AG04449 (cell line): ENCODE data around the gene OSBP2.

Experiments used
- CTCF ChIA-PET: fragments of 350-600 bp; formaldehyde crosslinking; extraction: SDS; loops from one replicate; lab custom pipeline; 2021; ENCODE audit warnings: antibody characterized with exemption; lab: Yijun Ruan, JAX
- POLR2A ChIA-PET: fragments of 400-600, 350-600 bp; formaldehyde crosslinking; extraction: SDS; loops from one replicate; lab custom pipeline; 2020; ENCODE audit warnings: antibody characterized with exemption, inconsistent platforms; lab: Yijun Ruan, JAX
- DNase-seq: peaks from one replicate; pipeline ENCODE4 v3.0.0-alpha.2; 2010; ENCODE audit warnings: low read depth, low spot score
- H3K4me3 ChIP-seq: 2 replicates; pipeline ENCODE4 v1.5.1; 2011; ENCODE audit warnings: low read depth, mild to moderate bottlenecking, control low read depth, low read length
- TF ChIP-seq, protein P1 (sequence below): IDR thresholded peaks from one replicate; pipeline ENCODE4 v1.5.1; 2011; ENCODE audit warnings: mild to moderate bottlenecking, moderate library complexity, low read length, control low read depth, inconsistent platforms; ENCODE audit not compliant: insufficient read depth; ENCODE audit errors: missing control alignments

OSBP2 gene, protein sequence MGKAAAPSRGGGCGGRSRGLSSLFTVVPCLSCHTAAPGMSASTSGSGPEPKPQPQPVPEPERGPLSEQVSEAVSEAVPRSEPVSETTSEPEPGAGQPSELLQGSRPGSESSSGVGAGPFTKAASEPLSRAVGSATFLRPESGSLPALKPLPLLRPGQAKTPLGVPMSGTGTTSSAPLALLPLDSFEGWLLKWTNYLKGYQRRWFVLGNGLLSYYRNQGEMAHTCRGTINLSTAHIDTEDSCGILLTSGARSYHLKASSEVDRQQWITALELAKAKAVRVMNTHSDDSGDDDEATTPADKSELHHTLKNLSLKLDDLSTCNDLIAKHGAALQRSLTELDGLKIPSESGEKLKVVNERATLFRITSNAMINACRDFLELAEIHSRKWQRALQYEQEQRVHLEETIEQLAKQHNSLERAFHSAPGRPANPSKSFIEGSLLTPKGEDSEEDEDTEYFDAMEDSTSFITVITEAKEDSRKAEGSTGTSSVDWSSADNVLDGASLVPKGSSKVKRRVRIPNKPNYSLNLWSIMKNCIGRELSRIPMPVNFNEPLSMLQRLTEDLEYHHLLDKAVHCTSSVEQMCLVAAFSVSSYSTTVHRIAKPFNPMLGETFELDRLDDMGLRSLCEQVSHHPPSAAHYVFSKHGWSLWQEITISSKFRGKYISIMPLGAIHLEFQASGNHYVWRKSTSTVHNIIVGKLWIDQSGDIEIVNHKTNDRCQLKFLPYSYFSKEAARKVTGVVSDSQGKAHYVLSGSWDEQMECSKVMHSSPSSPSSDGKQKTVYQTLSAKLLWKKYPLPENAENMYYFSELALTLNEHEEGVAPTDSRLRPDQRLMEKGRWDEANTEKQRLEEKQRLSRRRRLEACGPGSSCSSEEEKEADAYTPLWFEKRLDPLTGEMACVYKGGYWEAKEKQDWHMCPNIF

DNA sequence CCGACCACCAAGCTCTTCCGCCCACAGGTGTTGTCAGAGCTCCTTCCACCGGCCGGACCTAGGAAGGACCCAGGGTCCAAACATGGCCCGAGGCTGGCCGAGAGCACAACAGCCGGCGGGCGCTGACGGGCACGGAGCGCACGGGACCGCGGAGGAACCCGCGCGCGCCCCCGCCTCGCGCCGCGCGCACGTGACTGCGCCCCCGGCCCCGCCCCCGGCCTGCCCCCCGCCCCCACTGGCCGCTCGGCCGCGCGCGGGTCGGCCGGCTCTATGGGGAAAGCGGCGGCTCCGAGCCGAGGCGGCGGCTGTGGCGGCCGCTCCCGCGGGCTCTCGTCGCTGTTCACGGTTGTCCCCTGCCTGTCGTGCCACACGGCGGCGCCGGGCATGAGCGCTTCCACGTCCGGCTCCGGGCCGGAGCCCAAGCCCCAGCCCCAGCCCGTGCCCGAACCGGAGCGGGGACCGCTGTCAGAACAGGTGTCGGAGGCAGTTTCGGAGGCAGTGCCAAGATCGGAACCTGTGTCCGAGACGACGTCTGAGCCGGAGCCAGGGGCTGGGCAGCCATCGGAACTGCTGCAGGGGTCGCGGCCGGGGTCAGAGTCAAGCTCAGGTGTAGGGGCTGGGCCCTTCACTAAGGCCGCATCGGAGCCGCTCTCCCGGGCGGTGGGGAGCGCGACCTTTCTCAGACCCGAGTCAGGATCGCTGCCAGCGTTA is at the start of gene OSBP2:
Gene OSBP2 (plus strand): TSS at position 235 of the 711 bp plus-strand sequence. CDS start 36 bp downstream, at position 271.
- CTCF ChIA-PET = interaction anchor here (1.0 to 1.4 kb wide), 2 partner anchors 60 to 61 kb away, joined by 4 to 5 read pairs; no protein-coding TSS in a partner anchor
- no peak for DNase-seq
- POLR2A ChIA-PET = no interaction called here
- TF ChIP-seq, protein P1, sequence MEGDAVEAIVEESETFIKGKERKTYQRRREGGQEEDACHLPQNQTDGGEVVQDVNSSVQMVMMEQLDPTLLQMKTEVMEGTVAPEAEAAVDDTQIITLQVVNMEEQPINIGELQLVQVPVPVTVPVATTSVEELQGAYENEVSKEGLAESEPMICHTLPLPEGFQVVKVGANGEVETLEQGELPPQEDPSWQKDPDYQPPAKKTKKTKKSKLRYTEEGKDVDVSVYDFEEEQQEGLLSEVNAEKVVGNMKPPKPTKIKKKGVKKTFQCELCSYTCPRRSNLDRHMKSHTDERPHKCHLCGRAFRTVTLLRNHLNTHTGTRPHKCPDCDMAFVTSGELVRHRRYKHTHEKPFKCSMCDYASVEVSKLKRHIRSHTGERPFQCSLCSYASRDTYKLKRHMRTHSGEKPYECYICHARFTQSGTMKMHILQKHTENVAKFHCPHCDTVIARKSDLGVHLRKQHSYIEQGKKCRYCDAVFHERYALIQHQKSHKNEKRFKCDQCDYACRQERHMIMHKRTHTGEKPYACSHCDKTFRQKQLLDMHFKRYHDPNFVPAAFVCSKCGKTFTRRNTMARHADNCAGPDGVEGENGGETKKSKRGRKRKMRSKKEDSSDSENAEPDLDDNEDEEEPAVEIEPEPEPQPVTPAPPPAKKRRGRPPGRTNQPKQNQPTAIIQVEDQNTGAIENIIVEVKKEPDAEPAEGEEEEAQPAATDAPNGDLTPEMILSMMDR = no peak
- H3K4me3 ChIP-seq = peak within 1 kb of the TSS; percentile 68

DNA sequence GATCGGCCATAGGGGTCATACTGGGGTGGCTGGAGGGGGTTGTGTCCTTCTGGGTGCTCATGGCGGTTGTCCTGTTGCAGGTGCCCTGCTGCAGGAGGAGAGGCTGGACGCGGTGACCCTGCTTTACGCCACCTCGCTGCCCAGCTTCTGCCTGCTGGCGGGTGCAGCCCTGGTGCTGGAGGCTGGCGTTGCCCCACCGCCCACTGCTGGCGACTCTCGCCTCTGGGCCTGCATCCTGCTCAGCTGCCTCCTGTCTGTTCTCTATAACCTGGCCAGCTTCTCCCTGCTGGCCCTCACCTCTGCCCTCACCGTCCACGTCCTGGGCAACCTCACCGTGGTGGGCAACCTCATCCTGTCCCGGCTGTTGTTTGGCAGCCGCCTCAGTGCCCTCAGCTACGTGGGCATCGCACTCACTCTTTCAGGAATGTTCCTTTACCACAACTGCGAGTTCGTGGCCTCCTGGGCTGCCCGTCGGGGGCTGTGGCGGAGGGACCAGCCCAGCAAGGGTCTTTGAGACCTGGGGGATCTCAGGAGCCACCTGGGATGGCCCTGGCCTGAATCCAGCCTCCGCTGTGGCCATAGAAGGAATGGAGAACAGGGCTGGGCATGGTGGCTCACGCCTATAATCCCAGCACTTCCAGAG is 48.0 kb upstream of the OSBP2 start:
- DNase-seq = no peak
- TF ChIP-seq, protein P1 = no peak
- ChIA-PET POLR2A (no interaction called here), CTCF (interaction anchor here (1.0 to 1.5 kb wide), 4 partner anchors 9 to 108 kb away, joined by 3 to 10 read pairs (median 6); partner anchors contain the start of gene SLC35E4)
- H3K4me3 ChIP-seq = no peak overlapping the region

DNA sequence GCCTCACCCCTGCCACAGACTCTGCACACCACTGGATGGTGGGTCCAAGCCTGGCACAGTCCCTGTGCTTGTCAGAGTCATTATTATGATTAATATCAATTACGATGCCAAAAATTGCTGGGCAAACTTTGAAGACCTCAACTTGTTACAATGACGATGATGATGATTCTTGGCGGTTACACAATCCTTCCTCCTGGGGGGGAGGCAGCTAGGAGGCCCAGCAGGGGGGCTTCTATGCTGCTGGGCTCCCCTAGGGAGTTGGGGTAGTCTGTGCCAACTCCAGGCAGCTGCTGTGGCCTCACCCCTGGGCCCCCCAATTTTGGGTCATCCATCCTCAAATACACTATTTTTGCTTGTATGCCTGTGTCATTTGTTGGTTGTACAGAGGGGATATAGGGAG is 47.1 kb upstream of the OSBP2 start:
- no peak overlapping the region for H3K4me3 ChIP-seq
- TF ChIP-seq, protein P1 = no peak
- DNase-seq = no peak
- ChIA-PET CTCF (interaction anchor here (5.3 kb wide), 1 partner anchor 13 kb away, joined by 26 read pairs; no protein-coding TSS in a partner anchor), POLR2A (no interaction called here)

DNA sequence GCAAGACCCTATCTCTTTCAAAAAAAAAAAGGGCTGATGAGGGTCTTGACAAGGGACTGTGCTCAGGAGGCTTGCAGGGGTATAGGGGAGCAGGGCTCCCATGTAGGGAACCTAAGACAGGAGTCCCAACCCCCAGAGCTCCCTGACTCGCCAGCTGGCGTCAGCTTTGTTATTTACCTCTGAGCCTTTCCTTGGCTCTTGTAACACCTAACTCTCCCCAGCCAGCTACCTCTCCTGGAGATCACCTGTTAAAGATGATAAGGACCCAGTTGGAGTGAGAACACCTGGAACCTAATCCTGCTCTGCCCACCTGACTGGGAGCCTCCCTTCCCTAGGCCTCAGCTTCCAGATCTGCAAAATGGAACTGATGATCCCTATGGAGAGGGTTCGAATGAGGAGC is 45.8 kb upstream of the OSBP2 start:
- no peak for DNase-seq
- H3K4me3 ChIP-seq = no peak overlapping the region
- TF ChIP-seq, protein P1 = no peak
- ChIA-PET CTCF (interaction anchor here (1.1 to 5.3 kb wide), 3 partner anchors 12 to 106 kb away, joined by 3 to 26 read pairs (median 4); no protein-coding TSS in a partner anchor), POLR2A (no interaction called here)

DNA sequence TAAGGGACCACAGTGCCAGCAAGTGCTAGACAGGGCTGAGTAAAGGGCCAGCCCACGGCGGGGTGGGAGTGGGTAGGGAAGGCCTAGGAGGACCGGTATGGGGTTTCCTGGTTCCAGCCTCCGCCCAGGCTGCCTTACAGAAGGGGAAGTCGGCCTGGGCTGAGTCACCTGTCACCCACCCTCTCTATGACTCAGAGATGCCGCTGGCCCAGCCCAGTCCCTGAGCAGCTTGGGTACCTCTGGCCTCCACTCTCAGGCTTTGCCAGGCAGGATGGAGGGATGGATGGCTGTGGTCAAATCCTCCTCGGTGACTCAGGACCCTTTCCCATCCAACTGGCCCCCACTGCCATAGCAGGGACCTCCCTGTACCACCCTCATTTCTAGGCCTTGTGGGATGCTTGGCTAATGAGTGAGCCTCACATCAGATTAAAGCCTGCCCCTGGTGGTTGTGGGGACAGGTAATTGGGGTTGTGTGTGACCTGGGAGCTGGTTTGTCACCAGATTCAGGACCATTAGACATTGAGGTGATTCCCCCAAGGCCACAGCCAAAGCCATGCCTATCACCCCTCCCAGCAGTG is 45.2 kb upstream of the OSBP2 start:
- no peak overlapping the region for H3K4me3 ChIP-seq
- TF ChIP-seq, protein P1 = no peak
- no peak for DNase-seq
- POLR2A ChIA-PET = no interaction called here
- CTCF ChIA-PET = interaction anchor here (1.1 to 5.3 kb wide), 3 partner anchors 11 to 105 kb away, joined by 3 to 26 read pairs (median 4); no protein-coding TSS in a partner anchor
